ENCODE measurements around the gene LSM4.

Gene LSM4

DNA sequence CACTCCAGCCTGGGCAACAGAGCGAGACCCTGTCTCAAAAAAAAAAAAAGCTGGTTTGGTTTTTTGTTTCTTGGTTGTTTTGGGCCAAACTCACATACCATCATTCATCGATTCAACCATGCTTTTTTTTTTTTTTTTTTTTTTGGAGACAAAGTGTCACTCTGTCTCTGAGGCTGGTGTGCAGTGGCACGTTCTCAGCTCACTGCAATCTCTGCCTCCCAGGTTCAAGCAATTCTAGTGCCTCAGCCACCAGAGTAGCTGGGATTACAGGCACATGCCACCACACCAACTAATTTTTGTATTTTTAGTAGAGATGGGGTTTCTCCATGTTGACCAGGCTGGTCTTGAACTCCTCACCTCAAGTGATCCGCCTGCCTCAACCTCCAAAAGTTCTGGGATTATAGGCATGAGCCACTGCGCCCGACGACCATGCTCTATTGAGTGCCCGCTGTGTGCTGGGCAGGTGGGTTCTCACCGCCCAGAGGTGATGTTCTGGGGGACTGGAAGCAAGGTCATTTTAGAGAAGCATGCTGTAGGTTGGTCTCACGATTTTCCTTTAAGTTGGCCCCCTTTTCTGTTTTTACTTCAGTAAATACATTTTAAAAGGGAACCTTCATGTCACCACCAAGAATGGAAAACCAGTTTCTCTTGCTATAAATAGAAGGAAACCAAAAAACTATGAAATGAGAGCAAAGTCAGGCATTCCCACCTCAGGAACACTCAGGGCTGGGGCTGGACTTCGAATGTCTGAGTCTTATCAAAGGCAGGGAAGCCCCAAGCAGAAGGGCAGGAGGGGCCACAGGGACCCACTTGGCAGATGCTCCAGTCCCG is 33.2 kb downstream of the LSM4 start:
- Histone ChIP-seq H3K9me3 (ENCODE audit: control insufficient read depth, insufficient read depth, low read length) (no peaks in the 10 kb centered on the region), H3K4me1 (ENCODE audit: insufficient read depth, low read length) (peaks cover 14% of the 10 kb centered on the region), H3K36me3 (ENCODE audit: insufficient read depth, low read length) (no peaks in the 10 kb centered on the region), H3K9ac (ENCODE audit: low read depth, low read length) (no peak overlapping the region)

DNA sequence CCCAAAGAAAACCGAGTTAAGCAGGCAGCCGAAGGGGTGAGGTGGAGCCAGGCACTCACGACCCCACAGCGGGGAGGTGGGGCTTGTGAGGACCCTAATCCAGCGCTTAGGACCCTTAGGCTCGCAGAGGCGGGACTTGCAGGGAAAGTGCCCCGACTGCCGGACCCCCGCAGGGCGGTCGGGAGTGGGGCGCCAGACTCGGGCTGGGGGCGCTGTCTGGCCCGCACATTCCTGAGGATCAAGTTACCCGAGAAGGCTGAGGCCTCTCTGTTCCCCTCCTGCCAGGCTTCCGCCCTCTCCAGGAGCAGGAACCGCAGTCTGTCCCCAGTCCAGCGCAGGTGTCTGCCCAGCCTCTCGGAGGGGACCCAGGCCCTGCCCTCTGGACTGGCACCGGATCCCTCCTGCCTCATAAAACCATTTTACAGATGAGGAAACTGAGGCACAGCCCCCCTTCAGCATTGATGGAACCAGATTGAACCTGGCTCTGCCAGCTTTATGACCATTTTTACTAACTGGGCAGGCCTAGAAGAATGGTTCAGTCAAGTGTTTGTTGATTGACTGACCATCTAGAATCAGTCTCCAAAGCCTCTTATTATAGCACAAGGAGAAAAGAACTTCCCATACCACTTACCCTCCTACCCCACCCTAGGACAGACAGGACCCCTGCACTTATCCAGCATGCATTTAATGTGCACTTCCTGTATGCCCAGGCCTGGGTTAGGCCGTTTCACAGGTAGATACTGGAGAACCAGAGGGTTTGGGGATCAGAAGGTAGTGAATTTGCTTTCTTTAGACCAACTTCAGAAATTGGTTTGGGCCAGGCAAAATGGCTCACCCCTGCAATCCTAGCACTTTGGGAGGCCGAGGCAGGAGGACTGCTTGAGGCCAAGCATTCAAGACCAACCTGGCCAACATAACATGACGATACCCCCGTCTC is 34.8 kb downstream of the LSM4 start:
- H3K9ac ChIP-seq (ENCODE audit: low read depth, low read length) = peak overlapping the region; percentile 69
- no peaks in the 10 kb centered on the region for H3K9me3 ChIP-seq (ENCODE audit: control insufficient read depth, insufficient read depth, low read length)
- no peaks in the 10 kb centered on the region for H3K36me3 ChIP-seq (ENCODE audit: insufficient read depth, low read length)
- H3K4me1 ChIP-seq (ENCODE audit: insufficient read depth, low read length) = peaks cover 10% of the 10 kb centered on the region; the same call in 1 of the 2 replicates

DNA sequence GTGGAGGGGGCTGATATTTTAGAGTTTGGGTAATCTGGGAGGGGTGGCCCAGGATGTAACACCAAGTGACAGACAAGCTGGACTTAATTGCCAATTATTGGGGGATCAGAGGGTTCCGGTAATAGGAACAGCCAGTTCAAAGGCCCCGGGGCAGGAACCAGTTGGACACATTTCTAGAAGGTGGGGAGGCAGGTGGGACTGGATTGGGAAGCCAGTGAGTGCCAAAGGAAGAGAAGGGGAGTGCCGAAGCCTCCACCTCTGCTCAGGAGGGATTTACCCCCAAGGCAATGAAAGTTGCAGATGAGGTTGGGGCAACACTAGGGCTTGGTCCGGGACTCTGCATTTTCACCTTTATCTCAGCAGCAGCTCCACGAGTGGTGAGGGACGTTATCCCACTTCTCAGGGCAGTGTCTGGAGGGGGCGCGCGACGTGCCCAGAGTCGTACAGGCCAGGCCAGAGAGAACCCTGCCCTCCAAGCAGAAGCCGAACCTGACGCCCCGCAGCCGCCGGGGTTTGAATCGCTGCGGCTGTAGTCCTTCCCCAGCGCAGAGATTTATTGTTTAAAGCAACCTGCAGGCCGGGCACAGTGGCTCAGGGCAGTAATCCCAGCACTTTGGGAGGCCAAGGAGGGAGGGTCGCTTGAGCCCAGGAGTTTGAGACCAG is 35.8 kb downstream of the LSM4 start:
- H3K9ac ChIP-seq (ENCODE audit: low read depth, low read length) = peak overlapping the region; percentile 69
- H3K36me3 ChIP-seq (ENCODE audit: insufficient read depth, low read length) = no peaks in the 10 kb centered on the region
- H3K9me3 ChIP-seq (ENCODE audit: control insufficient read depth, insufficient read depth, low read length) = no peaks in the 10 kb centered on the region
- H3K4me1 ChIP-seq (ENCODE audit: insufficient read depth, low read length) = peaks cover 10% of the 10 kb centered on the region; the same call in 1 of the 2 replicates

DNA sequence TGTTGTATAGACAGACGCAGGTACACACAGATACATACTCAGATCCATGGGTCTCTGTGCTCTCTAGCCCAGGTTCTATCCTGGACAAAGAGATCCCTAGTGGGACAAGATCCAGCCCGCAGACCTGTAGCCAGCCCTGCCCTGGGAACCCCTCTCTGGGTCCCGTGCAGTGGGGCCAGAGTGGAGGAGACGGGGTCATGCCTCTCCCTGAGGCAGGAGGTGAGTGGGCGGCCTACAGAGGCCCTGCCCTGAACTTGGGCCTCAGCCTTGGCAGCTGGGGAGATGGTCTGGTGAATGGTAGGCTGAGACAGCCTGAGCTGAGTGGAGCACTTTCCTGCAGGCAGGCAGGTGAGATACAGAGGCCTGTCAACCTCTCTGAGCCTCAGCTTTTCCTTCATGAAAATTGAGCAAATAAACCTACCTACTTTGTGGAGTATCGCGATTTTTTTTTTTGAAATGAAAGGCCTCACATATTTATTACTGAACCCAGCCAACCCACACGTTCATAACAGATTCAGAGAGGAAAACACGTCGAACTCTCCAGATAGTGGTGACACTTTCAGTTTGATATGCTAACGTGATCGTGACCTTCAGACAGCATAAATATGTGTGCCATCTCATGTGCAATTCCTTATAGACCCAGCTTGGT is 38.0 kb downstream of the LSM4 start:
- no peaks in the 10 kb centered on the region for H3K9me3 ChIP-seq (ENCODE audit: control insufficient read depth, insufficient read depth, low read length)
- H3K9ac ChIP-seq (ENCODE audit: low read depth, low read length) = no peak overlapping the region
- no peaks in the 10 kb centered on the region for H3K36me3 ChIP-seq (ENCODE audit: insufficient read depth, low read length)
- H3K4me1 ChIP-seq (ENCODE audit: insufficient read depth, low read length) = peaks cover 5% of the 10 kb centered on the region; the same call in 1 of the 2 replicates

DNA sequence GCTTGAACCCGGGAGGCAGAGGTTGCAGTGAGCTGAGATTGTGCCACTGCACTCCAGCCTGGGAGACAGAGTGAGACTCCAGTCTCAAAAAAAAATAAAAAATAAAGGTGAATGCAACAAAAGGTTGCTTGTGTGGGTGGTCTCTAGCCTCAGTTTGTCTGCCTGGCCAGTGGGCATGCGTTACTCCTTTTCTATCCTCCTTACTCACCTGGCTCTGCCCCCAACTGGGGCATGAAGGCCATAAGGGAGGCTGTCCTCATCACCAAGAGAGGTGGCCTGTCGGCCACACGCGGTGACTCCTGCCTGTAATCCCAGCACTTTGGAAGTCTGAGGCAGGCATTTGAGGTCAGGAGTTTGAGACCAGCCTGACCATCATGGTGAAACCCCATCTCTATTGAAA is 39.5 kb downstream of the LSM4 start:
- Histone ChIP-seq H3K4me1 (ENCODE audit: insufficient read depth, low read length) (peaks cover 4% of the 10 kb centered on the region; the same call in 1 of the 2 replicates), H3K9ac (ENCODE audit: low read depth, low read length) (no peak overlapping the region), H3K9me3 (ENCODE audit: control insufficient read depth, insufficient read depth, low read length) (no peaks in the 10 kb centered on the region), H3K36me3 (ENCODE audit: insufficient read depth, low read length) (peaks cover 6% of the 10 kb centered on the region)

DNA sequence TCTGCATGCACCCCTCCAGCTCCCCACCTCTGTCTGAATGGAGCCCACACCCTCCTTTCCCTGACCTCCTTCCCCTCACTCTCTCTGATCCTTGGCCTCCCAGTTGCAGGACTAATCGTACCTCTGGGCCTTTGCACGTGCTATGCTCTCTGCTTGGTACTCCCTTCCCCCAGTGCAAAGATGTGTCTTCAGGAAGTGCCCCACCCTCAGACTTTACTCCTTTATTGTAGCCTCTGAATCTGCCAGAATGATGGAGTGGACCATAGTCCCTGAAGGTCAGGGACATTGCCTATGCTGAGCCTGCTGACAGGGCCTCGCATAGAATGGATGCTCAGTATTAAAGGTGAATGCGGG is 40.1 kb downstream of the LSM4 start:
- H3K4me1 ChIP-seq (ENCODE audit: insufficient read depth, low read length) = peaks cover 8% of the 10 kb centered on the region; the same call in 1 of the 2 replicates
- H3K9me3 ChIP-seq (ENCODE audit: control insufficient read depth, insufficient read depth, low read length) = no peaks in the 10 kb centered on the region
- H3K9ac ChIP-seq (ENCODE audit: low read depth, low read length) = peak overlapping the region; percentile 71
- H3K36me3 ChIP-seq (ENCODE audit: insufficient read depth, low read length) = peaks cover 6% of the 10 kb centered on the region

DNA sequence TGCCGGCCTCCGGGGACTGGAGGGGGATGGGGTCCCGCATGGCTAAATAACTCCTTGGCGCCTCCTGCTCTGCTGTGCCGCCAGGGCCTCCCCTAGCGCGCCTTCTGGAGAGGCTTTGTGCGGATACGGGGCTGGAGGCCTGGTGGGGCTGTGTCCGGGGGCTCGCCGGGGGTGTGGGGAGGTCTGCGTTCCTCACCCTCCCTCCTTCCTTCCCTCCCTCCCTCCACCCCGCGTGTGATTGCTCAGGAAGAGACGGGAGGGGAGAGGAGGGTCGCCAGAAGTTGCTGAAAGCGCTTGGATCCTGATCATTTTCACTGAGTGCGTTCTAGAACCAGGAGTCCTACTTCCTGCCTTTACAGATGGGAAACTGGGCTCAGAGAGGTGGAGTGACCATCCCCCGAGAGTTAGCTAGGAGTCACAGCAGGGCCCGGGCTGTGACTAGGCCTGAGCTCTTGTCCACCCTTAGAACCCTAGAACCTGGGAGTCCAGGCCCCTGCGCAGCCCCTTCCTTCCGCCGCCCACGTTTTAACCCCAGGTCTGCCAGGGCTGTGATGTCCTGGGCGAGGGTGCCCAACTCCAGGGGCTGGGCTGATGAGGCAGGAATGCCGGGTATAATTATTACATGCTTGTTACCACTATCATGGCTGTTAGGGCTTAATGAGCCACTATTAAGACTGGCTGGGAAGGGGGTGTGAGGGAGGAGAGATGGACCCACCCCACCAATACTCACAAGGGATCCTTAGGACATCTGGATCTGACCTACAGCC is 40.7 kb downstream of the LSM4 start:
- Histone ChIP-seq H3K9ac (ENCODE audit: low read depth, low read length) (peak overlapping the region; percentile 71), H3K9me3 (ENCODE audit: control insufficient read depth, insufficient read depth, low read length) (no peaks in the 10 kb centered on the region), H3K4me1 (ENCODE audit: insufficient read depth, low read length) (peaks cover 8% of the 10 kb centered on the region; the same call in 1 of the 2 replicates), H3K36me3 (ENCODE audit: insufficient read depth, low read length) (peaks cover 6% of the 10 kb centered on the region)

DNA sequence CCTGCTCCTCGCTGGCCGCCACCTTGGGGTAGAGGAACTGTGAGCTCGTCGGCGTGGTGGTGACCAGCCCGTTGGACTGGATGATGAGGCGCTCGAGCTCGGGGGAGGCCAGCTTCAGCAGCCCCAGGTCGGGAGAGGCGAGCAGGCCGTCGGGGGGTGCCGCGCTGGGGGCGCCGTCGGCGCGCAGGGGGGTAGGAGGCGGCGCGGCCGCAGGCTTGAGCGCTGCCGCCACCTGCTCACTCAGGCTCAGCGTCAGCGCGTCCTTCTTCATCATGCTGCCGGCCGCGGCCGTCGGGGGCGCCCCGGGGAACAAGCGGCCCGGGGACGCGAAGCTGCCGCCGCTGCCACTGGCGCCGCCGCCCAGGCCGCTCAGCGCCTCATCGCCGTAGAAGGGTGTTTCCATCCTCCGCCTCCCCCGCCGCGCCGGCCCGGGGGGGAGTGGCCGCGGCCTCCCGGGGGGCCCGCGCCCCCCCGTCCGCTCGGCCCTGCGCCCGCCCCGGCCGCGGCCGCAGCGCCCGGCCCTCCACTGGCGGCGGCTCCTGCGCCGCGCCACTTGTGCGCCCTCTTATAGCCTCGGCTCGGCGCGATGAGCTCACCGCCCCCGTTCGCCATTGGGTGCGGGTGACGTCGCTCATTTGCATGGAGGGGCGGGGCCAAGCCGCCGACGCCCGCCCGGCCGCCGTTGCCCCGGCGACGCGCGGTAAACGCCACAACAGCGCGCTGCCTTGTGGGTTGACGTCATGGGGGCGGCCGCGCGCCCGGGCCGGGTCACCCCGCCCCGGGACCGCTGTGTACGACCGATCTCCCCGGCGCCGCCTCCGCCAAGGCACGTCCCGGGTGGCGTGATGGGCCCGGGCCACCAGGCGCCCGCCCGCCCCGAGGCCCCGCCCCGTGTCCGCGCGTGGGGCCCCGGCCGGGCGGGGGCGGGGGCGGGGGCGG is 41.5 kb downstream of the LSM4 start, which contains the start of gene JUND:
JUND (minus strand) TSS at position 541 of the 939 bp plus-strand sequence; CDS start at position 403, 138 bp downstream.
- Histone ChIP-seq H3K4me1 (ENCODE audit: insufficient read depth, low read length) (0 out of 2 replicates have a peak, but pooled peaks cover 4% of the 10 kb centered on the region), H3K9me3 (ENCODE audit: control insufficient read depth, insufficient read depth, low read length) (no peaks in the 10 kb centered on the region), H3K36me3 (ENCODE audit: insufficient read depth, low read length) (peaks cover 6% of the 10 kb centered on the region), H3K9ac (ENCODE audit: low read depth, low read length) (peak within 1 kb of the TSS; percentile 91)

DNA sequence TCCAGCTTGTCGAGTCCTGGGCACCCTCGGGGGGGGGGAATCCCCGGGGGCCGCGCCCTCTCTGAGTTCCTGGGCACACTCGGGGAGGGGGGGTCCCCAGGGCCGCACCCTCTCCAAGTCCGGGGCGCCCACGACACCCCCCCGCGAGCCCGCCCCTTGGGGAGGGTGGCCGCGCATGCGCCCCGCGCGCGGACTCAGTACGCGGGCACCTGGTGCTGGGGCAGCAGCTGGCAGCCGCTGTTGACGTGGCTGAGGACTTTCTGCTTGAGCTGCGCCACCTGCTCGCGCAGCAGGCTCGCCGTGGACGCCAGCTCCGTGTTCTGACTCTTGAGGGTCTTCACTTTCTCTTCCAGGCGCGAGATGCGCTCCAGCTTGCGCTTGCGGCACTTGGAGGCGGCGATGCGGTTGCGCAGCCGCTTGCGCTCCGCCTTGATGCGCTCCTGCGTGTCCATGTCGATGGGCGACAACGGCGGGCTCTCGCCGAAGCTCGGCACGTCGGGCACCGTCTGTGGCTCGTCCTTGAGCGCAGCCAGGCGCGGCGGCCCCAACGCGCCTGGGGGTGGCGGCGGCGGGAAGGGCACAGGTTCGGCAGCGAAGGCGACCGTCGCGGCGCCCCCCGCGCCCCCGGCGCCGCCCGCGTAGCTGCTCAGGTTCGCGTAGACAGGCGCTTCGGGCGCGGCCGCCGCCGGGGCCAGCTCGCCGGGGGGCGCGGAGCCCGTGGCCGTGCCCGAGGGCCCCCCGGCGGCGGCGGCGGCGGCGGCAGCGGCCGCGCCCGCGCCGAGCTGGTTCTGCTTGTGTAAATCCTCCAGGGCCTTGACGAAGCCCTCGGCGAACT is 42.4 kb downstream of the LSM4 start:
- Histone ChIP-seq H3K9me3 (ENCODE audit: control insufficient read depth, insufficient read depth, low read length) (no peaks in the 10 kb centered on the region), H3K36me3 (ENCODE audit: insufficient read depth, low read length) (peaks cover 6% of the 10 kb centered on the region), H3K9ac (ENCODE audit: low read depth, low read length) (peak overlapping the region; percentile 91), H3K4me1 (ENCODE audit: insufficient read depth, low read length) (0 out of 2 replicates have a peak, but pooled peaks cover 4% of the 10 kb centered on the region)

DNA sequence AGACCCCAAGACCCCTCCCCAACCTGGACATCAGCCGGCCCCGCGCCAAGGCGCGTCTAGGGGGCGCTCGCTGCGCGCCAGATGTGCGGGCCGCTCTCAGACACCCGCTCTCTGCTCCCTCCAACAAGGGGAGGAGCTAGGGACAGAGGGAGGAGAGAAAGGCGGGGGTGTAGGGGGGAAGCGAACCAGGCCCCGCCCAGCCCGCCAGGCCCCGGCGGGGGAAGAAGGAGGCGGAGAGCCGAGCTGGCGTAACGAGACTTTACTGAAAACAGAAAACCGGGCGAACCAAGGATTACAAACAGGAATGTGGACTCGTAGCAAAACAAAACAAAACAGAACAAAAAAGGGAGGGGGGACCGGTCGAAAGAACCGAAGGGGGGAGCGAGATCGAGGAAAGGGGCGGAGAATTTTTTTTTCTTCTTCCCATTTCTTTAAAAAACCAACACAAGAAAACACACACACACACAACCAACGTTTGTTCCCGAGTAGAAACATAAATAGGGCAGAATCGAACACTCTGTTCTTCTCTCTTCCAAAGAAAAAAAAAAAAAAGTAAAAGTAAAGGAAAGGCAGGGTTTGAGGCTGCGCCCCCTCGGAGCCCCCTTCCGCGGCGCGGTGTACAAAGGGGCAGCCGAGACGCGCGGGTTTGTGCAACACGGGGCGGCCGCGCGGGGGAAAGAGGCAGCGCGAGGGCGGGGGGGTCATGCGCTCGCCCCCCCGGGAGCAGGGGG is 43.2 kb downstream of the LSM4 start:
- H3K9ac ChIP-seq (ENCODE audit: low read depth, low read length) = peak overlapping the region; percentile 91
- H3K9me3 ChIP-seq (ENCODE audit: control insufficient read depth, insufficient read depth, low read length) = no peaks in the 10 kb centered on the region
- peaks cover 6% of the 10 kb centered on the region for H3K36me3 ChIP-seq (ENCODE audit: insufficient read depth, low read length)
- peaks cover 8% of the 10 kb centered on the region; the same call in 1 of the 2 replicates for H3K4me1 ChIP-seq (ENCODE audit: insufficient read depth, low read length)

DNA sequence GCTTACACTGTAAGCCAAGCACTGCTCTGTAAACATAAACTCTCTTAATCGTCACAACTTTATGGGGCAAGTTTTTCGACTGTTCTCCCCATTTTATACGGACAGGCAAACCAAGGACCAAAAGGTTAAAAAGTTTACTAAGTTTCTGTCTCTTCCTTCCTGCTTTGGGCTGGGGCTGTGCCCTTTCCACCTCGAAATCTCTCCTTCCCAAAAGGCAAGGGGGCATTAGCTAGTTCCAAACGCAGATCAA is 43.7 kb downstream of the LSM4 start:
- H3K36me3 ChIP-seq (ENCODE audit: insufficient read depth, low read length) = peaks cover 6% of the 10 kb centered on the region
- H3K9me3 ChIP-seq (ENCODE audit: control insufficient read depth, insufficient read depth, low read length) = no peaks in the 10 kb centered on the region
- H3K9ac ChIP-seq (ENCODE audit: low read depth, low read length) = peak overlapping the region; percentile 91
- peaks cover 8% of the 10 kb centered on the region; the same call in 1 of the 2 replicates for H3K4me1 ChIP-seq (ENCODE audit: insufficient read depth, low read length)
